ENCODE results near the gene TFPI.

Gene TFPI

GRCh38 chr2:187493180-187493579 is 61.1 kb downstream of the TFPI start:
- no peak overlapping the region for H3K4me3 ChIP-seq (ENCODE audit: low read length)
- DNase-seq (ENCODE audit: low read depth): no peak
- TF ChIP-seq CTCF (IDR thresholded peaks at IDR 0.05; ENCODE audit: insufficient read depth, low read depth, low read length, missing control alignments): no peak

GRCh38 chr2:187486241-187486640 is 68.0 kb downstream of the TFPI start:
- TF ChIP-seq CTCF (IDR thresholded peaks at IDR 0.05; ENCODE audit: insufficient read depth, low read depth, low read length, missing control alignments): no peak
- H3K4me3 ChIP-seq (ENCODE audit: low read length): no peak overlapping the region
- DNase-seq (ENCODE audit: low read depth): no peak

- TF ChIP-seq CTCF (IDR thresholded peaks at IDR 0.05; ENCODE audit: insufficient read depth, low read depth, low read length, missing control alignments): no peak
- H3K4me3 ChIP-seq (ENCODE audit: low read length): no peak overlapping the region
- DNase-seq (ENCODE audit: low read depth): no peak
These were observed 68.7 kb downstream of the TFPI start for GRCh38 chr2:187485523-187485922.

GRCh38 chr2:187483537-187483936 is 70.7 kb downstream of the TFPI start:
- H3K4me3 ChIP-seq (ENCODE audit: low read length): no peak overlapping the region
- no peak for TF ChIP-seq CTCF (IDR thresholded peaks at IDR 0.05; ENCODE audit: insufficient read depth, low read depth, low read length, missing control alignments)
- no peak for DNase-seq (ENCODE audit: low read depth)

GRCh38 chr2:187482796-187483195 is 71.4 kb downstream of the TFPI start:
- no peak for TF ChIP-seq CTCF (IDR thresholded peaks at IDR 0.05; ENCODE audit: insufficient read depth, low read depth, low read length, missing control alignments)
- DNase-seq (ENCODE audit: low read depth): no peak
- no peak overlapping the region for H3K4me3 ChIP-seq (ENCODE audit: low read length)

- no peak for TF ChIP-seq CTCF (IDR thresholded peaks at IDR 0.05; ENCODE audit: insufficient read depth, low read depth, low read length, missing control alignments)
- H3K4me3 ChIP-seq (ENCODE audit: low read length): no peak overlapping the region
- DNase-seq (ENCODE audit: low read depth): no peak
These were observed 72.7 kb downstream of the TFPI start for GRCh38 chr2:187481543-187481942.

GRCh38 chr2:187478719-187479118 is 75.5 kb downstream of the TFPI start:
- no peak overlapping the region for H3K4me3 ChIP-seq (ENCODE audit: low read length)
- no peak for DNase-seq (ENCODE audit: low read depth)
- no peak for TF ChIP-seq CTCF (IDR thresholded peaks at IDR 0.05; ENCODE audit: insufficient read depth, low read depth, low read length, missing control alignments)

Data from epithelial cell of esophagus (primary cell).